HG03280 (cell line): ENCODE measurements around the gene DSC1.
"Not testable (repeated sequence)": the region's sequence is repeated elsewhere in the genome, so short reads cannot be mapped to it uniquely, and the experiment has no call there.

Experiments used
- ATAC-seq: cut with Tn5 transposase; IDR thresholded peaks from one replicate; pipeline ENCODE4 v1.9.1; 2021; ENCODE audit warnings: mild to moderate bottlenecking, moderate library complexity; ENCODE audit not compliant: unreplicated experiment

The DSC1 gene

DNA sequence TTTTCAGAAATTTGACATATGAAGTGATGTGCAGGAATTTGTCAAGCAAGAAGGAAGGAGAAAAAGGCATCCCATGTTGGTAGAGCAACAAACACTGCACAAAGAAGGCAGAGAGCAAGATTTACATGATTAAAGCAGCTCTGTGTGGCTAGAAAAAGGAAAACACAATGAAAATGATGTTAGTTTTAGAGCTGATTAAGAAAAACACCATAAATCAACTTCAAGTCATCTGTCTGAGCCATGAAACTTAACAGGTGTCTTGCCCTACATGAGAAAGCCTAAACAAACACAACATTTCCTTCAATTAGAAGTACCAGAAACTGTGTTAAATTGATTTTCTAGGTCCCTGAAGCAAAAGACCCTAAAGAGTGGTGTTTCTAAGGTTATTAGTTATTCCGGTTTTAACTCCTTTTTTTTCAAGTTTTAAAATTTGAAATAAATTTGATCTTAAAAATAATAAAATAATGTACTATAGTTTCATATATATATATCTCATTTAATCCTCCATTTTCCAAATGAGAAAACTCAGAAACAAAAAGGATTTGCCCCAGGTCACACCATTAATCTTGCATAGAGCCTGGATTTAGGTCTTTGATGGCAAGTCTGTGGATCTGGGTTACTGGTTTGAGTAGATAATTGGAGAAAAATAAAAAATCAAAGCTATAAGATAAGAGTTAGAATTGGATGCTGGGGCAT lies 8.6 kb upstream of the DSC1 start:
- no peak for ATAC-seq

DNA sequence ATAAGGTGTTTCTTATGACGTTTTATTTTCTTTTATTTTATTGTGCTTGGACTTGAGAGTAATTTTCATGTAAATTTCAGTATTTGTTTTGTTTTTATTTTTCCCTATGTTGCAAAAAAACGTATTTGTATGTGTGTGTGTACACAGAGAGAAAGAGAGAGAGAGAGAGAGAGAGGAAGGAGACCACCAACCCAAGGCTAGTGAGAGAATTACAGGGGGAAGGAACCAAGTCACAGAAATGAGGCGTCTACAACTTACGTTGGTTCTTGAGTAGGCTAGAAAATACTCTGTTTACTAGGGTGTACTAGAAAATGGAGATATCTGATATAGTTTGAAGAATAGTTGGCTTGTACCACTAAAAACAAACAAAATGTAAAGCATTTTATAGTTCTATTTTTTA lies 7.7 kb upstream of the DSC1 start:
- ATAC-seq, result no peak

DNA sequence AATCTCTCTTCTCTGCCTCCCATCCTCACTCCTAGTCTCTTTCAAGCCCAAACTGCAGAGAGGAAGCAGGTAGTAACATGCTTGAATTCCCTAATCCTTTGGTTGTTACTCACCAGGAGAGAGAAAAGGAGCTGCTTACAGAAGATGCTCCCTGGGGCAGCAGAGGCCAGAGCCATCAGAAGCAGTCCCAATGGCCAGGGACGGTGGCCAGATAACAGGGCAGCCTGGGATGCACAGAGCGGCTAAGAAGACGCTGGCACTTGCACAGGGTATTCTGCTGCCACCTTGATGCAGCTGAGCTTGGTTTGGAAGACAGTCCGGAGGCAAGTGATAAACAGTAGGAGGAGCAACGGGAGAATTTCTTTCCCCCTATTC lies 250 bp downstream of the DSC1 start:
- no peak for ATAC-seq

DNA sequence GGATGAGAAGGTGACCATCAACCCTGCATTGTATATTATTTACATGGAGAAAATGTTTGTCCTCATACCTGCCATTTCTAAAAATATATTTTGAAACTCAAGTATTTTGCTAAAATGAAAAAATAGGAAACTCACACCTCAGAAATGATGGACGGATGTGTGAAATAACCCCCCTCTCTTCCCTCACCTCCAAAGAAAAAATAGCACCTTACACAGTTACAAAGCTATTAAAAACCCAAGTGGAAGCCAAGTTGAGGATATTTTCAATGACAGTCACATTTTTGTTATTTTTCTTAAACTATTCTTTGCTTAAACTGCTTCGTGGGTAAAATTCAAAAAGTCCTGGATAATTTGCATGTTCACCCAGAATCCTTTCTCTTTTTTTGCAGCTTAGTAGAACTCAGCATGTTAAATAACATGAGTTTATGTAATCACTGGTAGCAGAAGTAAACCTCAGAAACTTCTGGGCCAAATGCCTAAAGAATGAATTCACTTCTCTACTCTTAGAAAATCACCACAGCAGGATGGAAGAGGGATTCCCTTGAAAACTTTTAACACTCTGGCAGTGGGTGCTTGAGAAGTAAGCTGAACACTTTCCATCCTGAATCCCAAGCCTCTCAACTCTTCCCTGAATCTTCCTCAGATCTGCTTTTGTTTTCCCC lies 768 bp downstream of the DSC1 start:
- ATAC-seq, result no peak

GRCh38 chr18:31156821-31157763 lies 5.6 kb downstream of the DSC1 start:
- no peak for ATAC-seq

DNA sequence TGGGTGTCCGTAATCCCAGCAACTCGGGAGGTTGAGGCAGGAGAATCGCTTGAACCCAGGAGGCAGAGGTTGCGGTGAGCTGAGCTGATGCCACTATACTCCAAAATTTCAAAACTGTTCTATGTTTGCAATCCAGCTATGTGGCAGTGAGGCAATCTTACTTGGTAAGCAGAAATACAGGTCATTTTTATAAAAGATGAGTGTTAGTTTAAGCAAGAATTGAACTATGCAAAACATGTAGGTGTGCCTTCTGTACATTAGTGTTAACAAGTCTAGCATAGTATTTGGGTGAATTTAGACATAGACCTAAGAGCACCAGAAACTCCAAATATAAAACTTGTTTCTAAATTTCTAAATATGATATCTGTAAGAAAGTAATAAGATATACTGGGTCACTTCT lies 7.2 kb downstream of the DSC1 start:
- no peak for ATAC-seq

DNA sequence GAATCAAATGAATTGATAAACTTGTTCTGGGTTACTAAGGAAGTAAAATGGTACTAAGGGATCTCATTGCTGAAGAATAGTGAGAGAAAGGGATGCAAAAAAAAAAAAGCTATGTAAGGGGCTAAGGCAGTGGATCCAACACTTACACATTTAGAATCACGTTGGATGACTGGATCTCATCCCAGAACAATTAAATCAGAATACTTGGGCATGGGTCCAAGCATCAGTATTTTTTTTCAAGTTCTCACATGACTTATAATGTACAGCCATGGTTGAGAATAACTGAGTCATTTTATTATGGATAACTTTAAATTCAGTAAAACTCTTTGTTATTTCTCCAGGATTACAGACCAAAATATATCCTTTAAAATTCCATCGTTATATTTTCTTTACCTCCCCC lies 8.5 kb downstream of the DSC1 start:
- ATAC-seq, result no peak

- no peak for ATAC-seq
These were observed 13.3 kb downstream of the DSC1 start for GRCh38 chr18:31149351-31149750.

GRCh38 chr18:31148600-31148999 lies 14.1 kb downstream of the DSC1 start:
- no peak for ATAC-seq

DNA sequence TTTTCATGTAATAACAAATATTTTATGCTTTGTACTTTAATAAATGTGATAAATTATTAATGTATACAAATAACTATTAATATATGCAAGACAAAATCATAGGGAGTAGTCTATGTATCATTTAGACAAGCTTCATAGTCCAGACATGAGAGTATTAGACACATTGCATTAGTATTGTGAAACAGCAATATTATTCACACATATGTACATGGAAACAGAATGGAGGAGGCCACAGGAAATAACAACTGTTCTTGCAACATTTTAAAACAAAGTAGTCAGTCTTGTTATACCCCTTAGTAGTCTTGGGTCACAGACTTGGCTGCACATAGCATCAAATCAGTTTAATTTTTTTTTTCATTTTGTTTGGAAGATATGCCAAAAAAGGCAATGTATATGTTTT lies 15.8 kb downstream of the DSC1 start:
- no peak for ATAC-seq

- ATAC-seq, result no peak
These were observed 19.6 kb downstream of the DSC1 start for GRCh38 chr18:31143025-31143424.

DNA sequence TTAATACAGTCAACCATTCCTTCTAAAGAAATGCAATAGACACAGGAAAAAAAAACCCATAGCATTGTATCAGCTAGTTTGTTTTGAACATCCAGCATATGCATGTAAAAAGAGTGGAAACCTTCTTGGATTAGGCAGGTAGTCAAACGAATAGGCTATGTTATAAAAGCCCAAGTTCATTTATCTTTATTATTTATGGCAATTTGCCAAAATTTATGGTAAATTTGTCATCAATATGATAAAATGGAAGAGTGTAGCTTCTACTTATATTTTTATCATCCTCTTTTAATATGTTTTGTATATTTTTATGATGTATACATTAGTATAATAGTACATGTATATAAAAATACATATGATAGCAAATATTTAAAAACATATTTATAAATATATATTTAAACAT lies 23.9 kb downstream of the DSC1 start:
- no peak for ATAC-seq

GRCh38 chr18:31134988-31135529 lies 27.6 kb downstream of the DSC1 start:
- ATAC-seq, result no peak

DNA sequence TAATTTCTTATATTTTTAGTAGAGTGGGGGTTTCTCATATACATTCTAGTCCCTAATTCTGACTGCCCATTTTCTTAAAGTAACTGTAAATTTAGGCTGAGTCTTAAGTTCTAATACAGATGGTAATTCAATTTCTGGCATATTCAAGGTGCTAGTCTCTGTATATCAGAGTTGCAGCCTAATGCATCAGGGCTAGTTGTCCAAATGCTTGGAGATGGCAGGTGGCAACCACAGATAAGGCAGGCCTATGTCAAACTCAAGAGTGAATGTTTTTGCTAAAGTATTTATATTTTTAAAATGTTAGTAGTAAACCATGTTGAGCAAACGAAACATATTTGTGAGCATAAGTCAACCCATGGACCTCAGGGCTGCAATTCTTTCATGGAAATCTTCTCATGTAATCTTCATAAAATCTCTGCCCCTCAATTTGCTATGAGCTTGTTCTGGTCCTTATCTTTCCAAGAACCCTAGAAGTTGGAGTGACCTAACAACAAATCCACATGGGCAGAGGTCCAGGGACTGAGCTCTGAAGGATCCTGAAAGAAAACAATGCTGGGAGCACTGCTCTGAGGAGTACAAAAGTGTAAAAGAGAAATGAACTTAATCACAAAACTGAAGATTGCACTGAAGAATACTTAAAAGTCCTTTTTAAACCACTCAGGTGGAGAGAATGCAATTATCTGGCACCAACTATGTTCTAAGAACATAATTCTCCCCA lies 33.1 kb downstream of the DSC1 start:
- ATAC-seq, result no peak

- no peak for ATAC-seq
These were observed 36.8 kb downstream of the DSC1 start for GRCh38 chr18:31125878-31126277.

GRCh38 chr18:31123125-31123524 lies 39.5 kb downstream of the DSC1 start:
- ATAC-seq, result not testable (repeated sequence)

GRCh38 chr18:31120594-31120993 lies 42.1 kb downstream of the DSC1 start:
- no peak for ATAC-seq

- ATAC-seq, result no peak
These were observed 45.6 kb downstream of the DSC1 start for GRCh38 chr18:31116853-31117595.

GRCh38 chr18:31112804-31113203 lies 49.9 kb downstream of the DSC1 start:
- no peak for ATAC-seq

- no peak for ATAC-seq
These were observed 56.9 kb downstream of the DSC1 start for GRCh38 chr18:31105733-31106132.
